Posterior cingulate gyrus (tissue), 11 donors: ENCODE data around the gene DLEC1.
A peak's percentile ranks its signal among the peaks of the same experiment; 100 is the strongest.

Experiments
- DNase-seq, 10 donors: peaks; one replicate each; pipeline versions ENCODE4 v3.0.0 to v3.0.0-alpha.2; 2020 to 2021; ENCODE audit warnings: mixed read lengths in 3 of 10
- intact Hi-C: fragments of 100-400 bp; cut with DNase I; formaldehyde crosslinking; loops from one replicate; pipeline ENCODE4 v1.15.1; 2023

DLEC1 gene

DNA sequence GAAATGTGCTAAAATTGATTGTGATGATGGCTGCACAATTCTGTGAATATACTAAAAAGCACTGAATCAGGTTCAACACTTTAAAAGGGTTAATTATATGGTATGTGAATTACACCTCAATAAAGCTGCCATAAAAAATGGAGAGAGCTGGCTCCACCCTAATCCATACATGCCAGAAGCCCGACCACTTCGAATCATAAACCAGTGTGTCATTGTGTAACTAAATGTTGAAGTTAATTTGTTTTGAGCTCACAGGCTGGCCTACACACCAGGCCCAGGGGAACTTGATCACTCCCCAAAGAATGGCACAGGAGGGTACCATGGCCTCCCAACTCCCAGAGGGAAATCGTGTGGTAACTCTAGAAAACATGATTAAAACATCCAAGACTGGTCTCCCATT lies 23.5 kb upstream of the DLEC1 start:
- DNase-seq, result no peak
- intact Hi-C loops, result no loop called here

DNA sequence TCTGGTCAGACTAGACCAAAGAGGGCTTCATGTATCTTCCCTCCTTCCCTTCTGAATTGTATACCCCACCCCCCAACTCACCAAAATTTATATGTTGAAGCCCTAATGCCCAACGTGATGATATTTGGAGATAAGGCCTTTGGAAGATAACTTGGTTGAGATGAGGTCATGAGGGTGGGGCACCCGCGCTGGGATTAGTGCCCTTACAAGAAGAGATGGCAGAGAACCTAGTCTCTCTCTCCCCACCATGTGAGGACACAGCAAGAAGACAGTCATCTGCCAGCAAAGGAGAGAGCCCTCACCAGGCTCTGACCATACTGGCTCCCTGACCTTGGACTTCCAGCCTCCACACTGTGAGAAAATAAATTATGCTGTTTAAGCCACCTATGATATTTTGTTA lies 23.0 kb upstream of the DLEC1 start:
- peak in 1 of 10 donors; percentile 3 for DNase-seq
- intact Hi-C loops, result no loop called here

DNA sequence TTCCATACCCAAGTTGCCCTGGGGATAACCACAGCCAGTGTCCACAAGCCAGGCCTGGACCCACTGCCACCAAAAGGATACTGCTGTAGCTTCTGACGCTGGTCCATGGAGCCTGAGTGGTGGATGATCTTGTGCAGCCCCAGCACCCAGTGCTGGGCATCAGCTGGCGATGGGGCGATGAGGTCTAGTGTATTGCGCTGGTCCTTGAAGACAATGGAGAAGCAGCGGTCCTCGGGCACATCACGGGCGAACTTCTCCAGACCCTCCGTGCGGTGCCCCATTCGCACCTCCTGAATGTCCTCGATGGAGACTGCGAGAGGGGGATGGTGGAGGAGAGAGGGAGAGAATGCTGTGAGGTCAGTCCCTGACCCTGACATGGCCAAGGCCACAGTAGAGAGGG lies 22.6 kb upstream of the DLEC1 start:
- intact Hi-C loops, result no loop called here
- DNase-seq, result peak in 2 of 10 donors; percentile 52 to 81

DNA sequence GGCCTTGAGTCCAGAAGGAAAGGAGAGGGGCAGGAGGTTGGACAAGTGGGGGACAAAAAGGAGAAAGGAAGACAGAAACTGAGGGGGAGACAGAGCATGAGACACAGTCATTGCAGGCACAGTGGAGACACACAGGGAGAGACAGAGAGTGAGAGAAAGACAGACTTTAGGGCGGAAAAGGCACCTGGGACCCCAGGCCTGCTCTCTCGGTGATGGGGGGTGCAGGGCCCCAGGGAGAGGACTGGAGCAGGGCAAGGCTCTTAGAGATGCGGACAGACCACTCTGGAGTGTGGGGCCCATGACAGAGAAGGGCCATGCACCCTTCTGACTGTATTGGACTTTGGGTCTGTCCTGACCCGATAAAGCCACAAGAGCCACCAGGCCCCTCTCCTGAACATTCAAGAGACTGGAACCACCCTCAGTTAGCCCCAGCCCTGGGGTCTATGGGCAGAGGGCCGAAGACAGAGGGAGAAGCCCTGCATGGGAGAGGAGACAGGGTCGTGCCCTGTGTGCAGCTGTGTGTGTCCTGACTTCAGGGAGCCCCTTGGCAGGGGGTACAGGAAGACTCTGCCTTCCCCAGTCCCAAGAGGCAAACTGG lies 22.1 kb upstream of the DLEC1 start:
- intact Hi-C loops, result no loop called here
- peak in 2 of 10 donors; percentile 42 to 66 for DNase-seq

DNA sequence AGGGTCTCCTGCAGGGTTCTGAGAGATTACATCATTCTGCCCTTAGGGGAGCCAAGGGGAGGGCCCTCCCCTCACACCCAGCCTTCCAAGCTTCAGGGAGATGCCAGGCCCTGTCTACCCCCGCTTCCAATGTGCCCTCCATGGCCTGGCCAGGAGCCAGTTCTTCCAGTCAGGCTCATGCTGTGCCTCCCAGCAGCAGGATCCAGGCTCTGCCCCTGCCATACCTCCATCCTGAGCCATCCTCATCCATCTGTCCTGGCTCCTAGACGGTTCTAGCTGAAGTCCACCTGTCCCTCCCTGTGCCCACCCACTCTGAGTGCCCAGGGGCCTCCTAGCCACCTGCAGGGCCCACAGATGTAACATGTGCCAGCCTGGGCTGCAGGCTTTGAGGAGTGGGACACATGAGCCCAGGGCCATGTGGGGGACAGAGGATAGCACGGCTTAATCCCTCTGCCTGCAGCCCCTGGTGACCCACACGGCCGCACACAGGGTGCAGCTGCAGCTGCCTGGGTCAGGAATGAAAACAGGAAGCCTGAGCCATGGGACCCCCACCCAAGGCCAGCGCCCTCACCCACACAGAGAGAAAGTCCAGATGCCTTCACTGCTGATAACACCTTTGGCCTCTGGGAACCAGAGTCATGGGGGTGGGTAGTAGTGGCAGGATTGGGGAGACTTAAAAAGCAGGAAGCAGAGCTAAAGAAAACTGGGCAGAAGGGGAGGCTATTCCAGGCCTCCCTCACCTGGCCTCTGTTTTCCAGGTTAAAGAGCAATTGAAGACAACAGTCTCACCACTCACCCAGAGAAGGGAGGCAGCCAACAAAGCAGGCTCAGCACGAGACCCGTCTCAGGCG lies 21.3 kb upstream of the DLEC1 start:
- intact Hi-C loops, result no loop called here
- peak in 2 of 10 donors; percentile 43 to 72 for DNase-seq

DNA sequence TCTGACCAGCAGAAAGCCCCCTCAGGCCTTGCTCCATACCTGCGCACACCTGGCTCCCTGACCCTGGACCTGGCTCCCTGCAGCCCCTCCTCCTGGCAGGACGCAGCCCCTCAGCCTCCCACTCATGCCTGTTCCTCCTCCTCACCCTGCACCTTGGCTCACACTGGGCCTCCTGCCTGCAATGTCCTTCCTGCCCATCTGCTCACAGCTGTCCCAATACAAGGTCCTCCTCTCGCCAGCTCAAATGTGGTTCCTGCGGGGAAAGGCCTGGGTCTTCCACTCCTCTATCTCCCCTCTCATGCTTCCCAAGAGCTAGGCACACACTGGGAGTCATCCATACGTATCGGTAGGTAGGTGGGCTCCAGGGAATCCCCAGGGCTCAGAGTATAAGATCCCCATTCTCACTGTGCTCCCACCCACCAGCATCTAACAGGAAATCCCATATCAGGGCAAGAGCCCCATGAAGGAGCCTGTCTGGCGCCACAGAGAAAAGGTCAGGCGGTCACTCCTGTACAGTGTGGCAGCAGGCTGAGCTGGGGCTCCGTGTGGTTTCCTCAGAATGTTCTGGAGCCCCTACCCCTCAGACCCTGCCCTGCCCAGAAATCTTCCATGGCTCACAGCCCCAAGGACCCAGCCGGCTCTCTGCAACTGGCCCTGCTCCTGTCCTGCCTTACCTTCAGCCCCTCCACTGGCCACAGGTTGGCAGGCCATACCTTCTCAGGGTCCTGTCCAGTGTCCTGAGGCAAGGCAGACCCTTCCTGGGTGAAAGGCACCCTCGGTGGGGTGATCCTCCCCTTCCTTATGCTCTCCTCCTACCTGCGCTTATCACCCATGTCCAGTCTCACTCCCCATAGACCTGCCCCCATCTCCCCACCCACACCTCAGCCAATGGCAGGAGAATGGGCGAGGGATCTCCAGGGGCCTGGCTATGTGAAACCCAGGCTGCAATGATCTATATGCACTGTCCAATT lies 20.4 kb upstream of the DLEC1 start:
- peak in 2 of 10 donors; percentile 65 to 75 for DNase-seq
- intact Hi-C loops, result no loop called here

DNA sequence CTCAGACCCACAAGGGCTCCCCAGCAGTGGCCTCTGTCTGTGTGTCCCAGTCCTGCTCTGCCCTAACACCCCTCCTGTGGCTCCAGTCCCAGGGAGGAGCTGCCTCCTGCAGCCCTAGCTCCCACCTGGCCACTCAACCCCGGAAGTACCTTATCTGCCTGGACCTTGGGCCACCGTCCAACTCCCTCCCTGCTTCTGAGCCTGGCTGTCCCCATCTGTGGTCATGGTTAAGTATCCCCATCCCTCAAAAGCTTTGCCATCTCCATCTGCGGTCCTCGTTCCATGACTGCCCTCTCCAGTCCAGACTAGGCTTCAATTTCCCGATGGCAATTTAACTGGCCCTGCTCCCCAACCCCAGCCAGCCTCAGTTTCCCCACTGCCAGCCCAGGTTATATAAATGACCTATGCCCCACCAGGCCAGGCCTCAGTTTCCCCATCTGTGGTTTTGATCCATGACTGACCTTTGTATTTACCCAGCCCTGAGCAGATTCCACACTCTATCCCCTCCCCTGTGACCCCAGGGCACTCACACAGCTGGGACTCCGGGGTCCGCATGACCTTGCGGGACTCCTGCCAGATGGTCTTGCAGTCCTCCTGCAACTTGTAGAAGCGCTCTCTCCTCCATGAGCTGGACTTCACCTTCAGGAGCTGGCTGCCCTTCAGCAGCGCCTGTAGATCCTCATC lies 19.2 kb upstream of the DLEC1 start:
- peak in 2 of 10 donors; percentile 44 to 67 for DNase-seq
- intact Hi-C loops, result no loop called here

DNA sequence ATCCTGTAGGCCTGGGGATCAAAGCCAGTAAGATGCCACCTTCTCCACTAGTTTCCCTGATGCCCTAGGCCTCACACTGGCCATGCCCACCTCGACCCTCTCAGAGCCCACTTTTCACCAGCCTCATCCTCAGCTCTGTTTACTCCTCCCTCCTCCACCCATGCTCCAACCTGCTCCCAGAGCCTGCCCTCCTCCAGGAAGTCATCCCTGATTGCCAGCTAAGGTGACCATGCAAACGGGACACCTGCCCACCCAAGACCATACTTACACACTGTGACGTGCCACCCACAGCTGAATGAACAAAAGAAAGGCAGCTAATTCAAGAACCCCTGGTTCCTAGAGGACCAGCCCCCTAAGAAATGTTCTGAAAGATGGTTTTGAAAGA lies 18.7 kb upstream of the DLEC1 start:
- DNase-seq, result peak in 1 of 10 donors; percentile 57
- intact Hi-C loops, result no loop called here

DNA sequence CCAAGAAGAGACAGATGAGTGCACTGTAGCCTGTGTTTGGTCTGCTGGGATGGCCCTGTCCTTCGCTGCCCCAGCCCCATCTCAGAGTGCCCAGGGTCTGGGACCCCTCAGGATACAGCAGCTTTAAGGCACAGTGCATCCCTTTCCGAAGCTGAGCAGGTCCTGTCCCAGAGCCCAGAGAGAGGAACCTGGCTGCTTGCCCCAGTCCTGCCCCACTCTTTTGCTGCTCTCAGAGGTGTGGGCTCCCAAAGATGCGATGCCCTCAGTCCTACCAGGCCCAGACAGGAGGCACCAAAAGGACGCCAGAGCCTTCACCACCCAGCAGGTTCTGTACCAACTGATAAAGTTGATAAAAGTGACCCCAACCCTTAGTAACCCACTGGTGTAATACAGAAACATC lies 17.8 kb upstream of the DLEC1 start:
- intact Hi-C loops, result no loop called here
- peak in 2 of 10 donors; percentile 42 to 55 for DNase-seq

DNA sequence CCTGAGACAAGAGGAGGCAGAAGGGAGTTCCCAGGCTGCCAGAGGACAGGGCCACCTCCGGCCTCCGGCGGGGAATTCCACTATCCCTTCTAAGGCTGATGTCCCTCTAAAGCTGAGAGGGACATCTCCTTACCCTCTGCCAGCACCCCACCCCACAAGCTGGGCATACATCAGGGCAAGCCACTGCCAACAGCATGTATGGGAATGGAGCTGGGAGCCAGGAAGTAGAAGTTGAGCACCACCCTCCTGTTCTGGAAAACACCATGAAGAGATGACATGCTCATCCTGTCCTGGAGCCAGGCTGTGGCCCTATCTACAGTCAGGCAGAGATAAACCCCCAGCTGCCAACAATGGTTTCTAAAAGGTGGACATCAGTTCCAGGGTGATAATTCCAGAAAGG lies 16.7 kb upstream of the DLEC1 start:
- DNase-seq, result peak in 3 of 10 donors; percentile 35 to 66 (median 43)
- intact Hi-C loops, result no loop called here

DNA sequence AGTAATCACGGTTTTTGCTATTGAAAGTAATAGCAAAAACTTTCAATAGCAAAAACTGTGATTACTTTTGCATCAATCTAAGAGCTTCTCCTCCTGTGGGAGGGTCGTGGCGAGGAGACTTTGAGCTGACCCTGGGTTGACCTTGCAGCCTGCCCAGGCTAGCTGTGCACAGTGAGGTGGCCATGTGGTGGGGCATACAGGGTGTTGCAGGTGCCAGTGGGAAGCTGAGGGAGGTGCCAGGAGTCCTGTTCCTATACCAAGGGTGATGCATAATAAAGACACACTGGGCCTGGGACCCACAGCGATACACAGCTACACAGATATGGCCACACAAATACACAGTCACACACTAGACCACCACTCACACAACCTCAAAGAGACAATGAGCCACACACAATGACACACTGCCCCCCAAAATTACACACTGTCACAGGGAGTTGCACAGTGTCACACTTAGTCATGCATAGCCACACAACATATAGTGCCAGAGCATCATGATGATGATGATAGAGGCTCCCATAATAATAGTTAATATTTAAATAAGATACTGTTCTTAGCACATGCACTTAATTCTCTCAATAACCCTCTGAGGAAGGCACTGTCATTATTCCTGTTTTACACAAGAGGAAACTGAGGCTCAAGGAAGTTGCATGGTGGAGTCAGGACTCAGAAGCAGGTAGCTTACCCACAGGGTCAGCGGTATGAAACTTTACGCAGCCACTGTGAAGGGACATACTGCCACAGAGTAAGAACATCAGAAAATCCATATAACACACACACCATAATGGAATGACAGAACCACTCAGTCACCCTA lies 15.9 kb upstream of the DLEC1 start:
- DNase-seq, result peak in 3 of 10 donors; percentile 51 to 52 (median 51)
- intact Hi-C loops, result no loop called here

DNA sequence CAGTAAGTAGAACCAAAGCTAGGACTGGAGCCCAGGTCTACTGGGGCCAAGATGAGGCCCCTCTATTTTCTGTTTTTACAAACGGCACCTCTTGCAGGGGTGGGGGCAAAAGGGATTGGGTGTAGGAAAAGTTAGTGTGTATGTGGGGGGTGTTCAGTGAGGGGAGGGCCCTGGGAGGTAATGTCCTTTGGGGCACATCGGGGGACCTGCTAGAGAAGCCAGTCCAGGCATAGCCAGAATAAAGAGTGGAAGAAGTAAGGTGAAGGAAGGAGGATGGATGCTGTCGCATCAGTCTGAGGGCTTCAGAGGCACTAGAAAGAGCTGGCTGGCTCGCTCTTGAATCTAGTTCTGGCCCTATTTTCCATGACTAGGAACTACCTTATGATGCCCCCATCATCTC lies 12.2 kb upstream of the DLEC1 start:
- DNase-seq, result peak in 2 of 10 donors; percentile 8
- intact Hi-C loops, result no loop called here

DNA sequence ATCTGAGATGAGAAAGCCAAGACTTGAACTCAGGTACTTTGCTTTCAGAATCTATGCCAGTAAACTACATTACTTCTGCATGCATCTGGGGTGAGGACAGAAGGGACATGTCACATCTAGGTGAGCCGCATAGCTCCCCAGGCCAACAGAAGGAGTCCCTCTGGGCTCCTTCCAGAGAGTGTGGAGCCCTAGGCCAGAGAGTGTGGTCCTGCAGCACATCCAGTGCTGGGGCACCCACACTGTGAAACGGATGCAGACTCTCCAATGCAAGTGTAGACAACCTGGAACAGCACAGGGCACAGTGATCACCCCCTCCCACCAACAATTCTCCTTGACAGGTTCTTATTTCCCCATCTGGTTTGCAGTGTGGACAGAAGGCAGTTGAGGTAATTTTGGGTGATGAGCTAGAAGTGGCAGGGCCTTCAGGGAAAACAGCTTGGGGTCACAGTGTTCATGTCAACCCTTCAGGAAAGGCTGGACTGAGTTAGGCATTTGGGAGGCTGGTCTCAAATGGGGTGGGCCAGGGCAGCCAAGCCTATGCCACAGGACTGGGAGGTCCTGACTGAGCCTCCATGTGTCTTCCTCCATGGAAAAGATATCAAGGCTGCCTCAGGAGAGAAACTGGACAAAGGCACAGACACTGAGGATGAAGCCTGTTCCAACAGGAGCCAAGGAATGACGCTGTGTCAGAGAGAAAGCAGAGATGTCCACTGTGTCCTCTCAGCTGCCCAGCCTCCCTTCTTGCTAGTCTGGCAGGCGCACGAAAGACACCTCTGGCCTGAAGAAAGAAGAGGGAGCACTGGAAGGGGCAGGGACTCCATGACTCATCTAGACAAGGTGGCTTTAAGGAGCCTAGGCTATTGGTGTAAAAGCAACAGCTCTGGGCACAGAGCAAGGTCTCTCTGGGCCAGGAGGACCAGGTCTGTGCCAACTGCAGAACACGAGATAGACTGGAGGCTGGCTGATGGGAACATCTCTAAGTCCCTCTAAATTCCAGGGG lies 11.2 kb upstream of the DLEC1 start:
- peak in 3 of 10 donors; percentile 27 to 65 (median 39) for DNase-seq
- intact Hi-C loops, result no loop called here

DNA sequence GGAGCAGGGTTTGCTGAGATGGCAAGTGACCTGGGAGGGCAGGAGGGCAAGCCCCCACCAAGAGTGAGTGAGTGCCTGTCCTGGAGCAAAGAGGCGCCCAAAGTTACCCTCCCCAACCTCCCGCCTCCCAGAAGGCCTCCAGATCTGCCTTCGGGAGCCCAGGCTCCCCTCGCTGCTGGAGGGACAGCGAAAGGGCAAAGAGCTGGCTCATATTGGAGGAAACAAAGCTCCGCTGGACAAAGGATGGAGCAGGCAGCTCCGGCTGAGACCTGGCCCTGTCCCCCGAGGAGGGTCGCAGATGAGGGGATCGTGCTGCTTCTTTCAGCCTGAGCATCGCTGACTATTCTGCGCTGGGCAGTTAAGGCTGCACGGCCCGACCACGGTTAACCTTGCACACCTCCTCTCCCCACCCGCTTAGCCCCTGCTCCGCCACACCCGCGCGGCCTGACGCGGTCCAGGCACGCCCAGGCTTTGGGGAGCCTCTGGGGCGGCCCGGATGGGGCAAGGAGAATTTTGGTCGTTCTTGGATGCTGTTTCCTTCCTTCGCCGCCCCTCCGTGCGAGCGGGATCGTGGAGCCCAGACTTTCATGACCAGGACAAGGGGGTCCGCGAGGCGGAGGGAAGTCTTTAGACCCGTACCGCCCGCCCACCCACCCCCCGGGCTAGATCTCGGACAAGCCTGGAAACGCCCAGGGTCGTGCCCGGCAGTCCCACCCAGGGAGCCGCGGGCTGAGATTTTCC lies 10.2 kb upstream of the DLEC1 start:
- intact Hi-C loops, result no loop called here
- DNase-seq, result peak in 3 of 10 donors; percentile 61 to 75 (median 68)

DNA sequence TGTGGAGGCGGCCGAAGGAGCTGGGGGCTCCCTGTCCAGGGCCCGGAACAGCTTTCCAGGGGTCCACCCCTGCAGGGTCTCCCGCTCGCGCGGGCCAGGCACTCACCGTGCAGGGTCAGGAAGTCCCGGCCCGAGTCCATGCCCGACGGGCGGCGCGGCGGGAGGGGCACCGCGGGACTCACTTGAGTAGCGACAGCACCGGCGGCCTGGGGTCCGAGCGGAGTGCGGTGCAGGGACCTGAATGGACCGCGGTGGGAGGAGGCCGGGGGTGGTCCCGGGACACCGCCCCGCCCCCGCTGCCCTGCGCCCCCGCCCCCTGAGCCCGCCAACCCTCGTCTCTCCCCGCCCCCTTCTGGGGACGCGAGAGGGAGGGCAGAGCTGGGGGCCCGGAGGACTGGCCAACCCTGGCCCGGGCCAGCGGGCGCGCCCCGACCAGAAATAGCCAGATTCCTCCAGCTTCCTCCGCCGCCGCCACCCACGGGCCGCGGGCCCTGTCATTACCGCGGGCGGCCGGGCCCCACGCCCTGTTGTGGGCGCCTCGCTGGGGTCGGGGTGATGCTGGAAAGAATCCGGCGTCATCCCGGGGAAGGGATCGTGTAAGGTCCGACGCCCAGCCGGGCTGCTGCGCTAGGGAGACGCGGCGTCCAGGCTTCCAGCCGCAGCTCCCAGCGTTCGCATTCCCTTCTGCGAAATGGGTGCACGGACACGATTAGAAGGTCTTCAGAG lies 9.4 kb upstream of the DLEC1 start, which contains the start of gene PLCD1:
Gene PLCD1, minus strand, starts transcription at position 243 of the 726 bp plus-strand sequence. Its CDS starts 103 bp downstream, at position 140.
- intact Hi-C loops, result no loop called here
- DNase-seq, result peak in 6 of 10 donors; percentile 47 to 88 (median 72)
